ENCODE results near the gene PCCA.

DNA sequence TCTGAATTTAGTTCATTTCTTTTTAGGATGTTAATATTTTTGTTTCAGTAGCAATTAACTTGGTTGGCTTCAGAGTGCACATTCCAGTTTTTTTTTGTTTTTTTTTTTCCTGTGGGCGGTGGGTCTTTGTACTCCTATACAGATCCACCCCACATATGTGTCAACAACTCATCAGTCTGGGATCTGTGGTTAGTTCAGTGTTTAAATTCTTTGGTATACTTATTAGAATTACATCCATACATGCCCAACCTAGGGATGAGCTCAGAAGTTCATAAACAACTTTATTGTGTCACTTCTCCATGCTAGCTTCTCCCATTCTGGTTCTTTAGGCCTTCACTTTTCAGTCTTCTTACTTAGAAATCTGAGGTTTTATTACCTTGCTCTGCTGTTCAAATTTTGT is 50.9 kb downstream of the PCCA start:
- TF ChIP-seq, protein P1, sequence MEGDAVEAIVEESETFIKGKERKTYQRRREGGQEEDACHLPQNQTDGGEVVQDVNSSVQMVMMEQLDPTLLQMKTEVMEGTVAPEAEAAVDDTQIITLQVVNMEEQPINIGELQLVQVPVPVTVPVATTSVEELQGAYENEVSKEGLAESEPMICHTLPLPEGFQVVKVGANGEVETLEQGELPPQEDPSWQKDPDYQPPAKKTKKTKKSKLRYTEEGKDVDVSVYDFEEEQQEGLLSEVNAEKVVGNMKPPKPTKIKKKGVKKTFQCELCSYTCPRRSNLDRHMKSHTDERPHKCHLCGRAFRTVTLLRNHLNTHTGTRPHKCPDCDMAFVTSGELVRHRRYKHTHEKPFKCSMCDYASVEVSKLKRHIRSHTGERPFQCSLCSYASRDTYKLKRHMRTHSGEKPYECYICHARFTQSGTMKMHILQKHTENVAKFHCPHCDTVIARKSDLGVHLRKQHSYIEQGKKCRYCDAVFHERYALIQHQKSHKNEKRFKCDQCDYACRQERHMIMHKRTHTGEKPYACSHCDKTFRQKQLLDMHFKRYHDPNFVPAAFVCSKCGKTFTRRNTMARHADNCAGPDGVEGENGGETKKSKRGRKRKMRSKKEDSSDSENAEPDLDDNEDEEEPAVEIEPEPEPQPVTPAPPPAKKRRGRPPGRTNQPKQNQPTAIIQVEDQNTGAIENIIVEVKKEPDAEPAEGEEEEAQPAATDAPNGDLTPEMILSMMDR (IDR thresholded peaks at IDR 0.05; ENCODE audit: low read length), result no peak
- TF ChIP-seq EZH2 (IDR thresholded peaks at IDR 0.05; ENCODE audit: borderline replicate concordance, low read length), result no peak

Measured in OCI-LY1 (cell line).